Effector memory CD8-positive, alpha-beta T cell (primary cell): Measurements from ENCODE around the gene CDK6.

Source experiments
- ATAC-seq: fragments of 150-1000 bp; cut with Tn5 transposase; replicated peaks from 2 replicates; pipeline ENCODE4 v1.10.0; 2021; ENCODE audit warnings: mild to moderate bottlenecking, moderate library complexity
- DNase-seq, 3 experiments: peaks; one replicate each; pipeline ENCODE4 v3.0.0; 2021
- H3K27ac Mint-ChIP-seq, 2 donors: one replicate each; pipeline ENCODE4 v1.8.0; 2022; ENCODE audit warnings: mild to moderate bottlenecking in 2 of 2, mixed read lengths in 2 of 2, moderate library complexity in 2 of 2
- H3K27me3 Mint-ChIP-seq, 2 donors: one replicate each; pipeline ENCODE4 v1.8.0; 2022; ENCODE audit warnings: mixed read lengths in 2 of 2
- H3K36me3 Mint-ChIP-seq: one replicate; pipeline ENCODE4 v1.8.0; 2022; ENCODE audit warnings: mild to moderate bottlenecking, moderate library complexity, mixed read lengths; ENCODE audit not compliant: insufficient read depth
- H3K4me1 Mint-ChIP-seq, 2 donors: one replicate each; pipeline ENCODE4 v1.8.0; 2022; ENCODE audit warnings: low read depth in 2 of 2, mixed read lengths in 2 of 2
- H3K4me3 Mint-ChIP-seq, 2 donors: one replicate each; pipeline ENCODE4 v1.8.0; 2022; ENCODE audit warnings: mild to moderate bottlenecking in 2 of 2, mixed read lengths in 2 of 2, moderate library complexity in 2 of 2
- H3K9me3 Mint-ChIP-seq, 2 donors: one replicate each; pipeline ENCODE4 v1.8.0; 2022; ENCODE audit warnings: mixed read lengths in 2 of 2

The CDK6 gene

GRCh38 chr7:92841192-92841591, 4.8 kb upstream of the CDK6 start:
- ATAC-seq (no peak), DNase-seq (no peak)
- H3K27ac Mint-ChIP-seq: no peak overlapping the region
- H3K9me3 Mint-ChIP-seq: peaks cover 2 to 5% of the 10 kb centered on the region in 2 donors
- H3K4me3 Mint-ChIP-seq: no peak overlapping the region
- peaks cover 3% of the 10 kb centered on the region for H3K36me3 Mint-ChIP-seq
- no peaks in the 10 kb centered on the region for H3K27me3 Mint-ChIP-seq
- peaks cover 2 to 6% of the 10 kb centered on the region in 2 donors for H3K4me1 Mint-ChIP-seq

DNA sequence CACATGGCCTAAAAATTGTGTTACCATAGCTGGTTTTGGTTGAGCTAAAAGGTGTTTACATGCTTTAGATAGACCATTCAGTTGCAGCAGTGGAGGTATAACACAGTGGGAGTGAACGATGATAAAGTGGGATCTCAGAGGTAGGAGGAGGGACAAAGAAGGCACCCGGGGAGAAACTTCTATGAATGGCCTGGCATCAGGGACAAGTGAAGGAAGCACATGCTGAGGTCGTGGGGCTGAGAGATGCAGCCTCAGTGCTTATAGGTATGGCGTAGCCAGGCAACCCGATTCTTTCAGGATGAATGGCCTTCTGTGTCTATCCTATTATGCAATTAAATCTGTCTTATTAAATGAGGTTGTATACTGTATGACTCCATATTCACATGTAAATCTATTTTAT, 3.9 kb upstream of the CDK6 start:
- Mint-ChIP-seq H3K4me1 (peaks cover 4 to 9% of the 10 kb centered on the region in 2 donors), H3K27ac (no peak overlapping the region), H3K27me3 (no peaks in the 10 kb centered on the region), H3K9me3 (peaks cover 2 to 5% of the 10 kb centered on the region in 2 donors), H3K4me3 (no peak overlapping the region), H3K36me3 (peaks cover 3% of the 10 kb centered on the region)
- no peak for ATAC-seq
- DNase-seq: no peak

GRCh38 chr7:92839901-92840300, 3.5 kb upstream of the CDK6 start:
- Mint-ChIP-seq H3K27me3 (no peaks in the 10 kb centered on the region), H3K4me1 (peaks cover 4 to 11% of the 10 kb centered on the region in 2 donors), H3K36me3 (peaks cover 3% of the 10 kb centered on the region), H3K4me3 (no peak overlapping the region), H3K27ac (no peak overlapping the region), H3K9me3 (peaks cover 2 to 5% of the 10 kb centered on the region in 2 donors)
- ATAC-seq (no peak), DNase-seq (no peak)

DNA sequence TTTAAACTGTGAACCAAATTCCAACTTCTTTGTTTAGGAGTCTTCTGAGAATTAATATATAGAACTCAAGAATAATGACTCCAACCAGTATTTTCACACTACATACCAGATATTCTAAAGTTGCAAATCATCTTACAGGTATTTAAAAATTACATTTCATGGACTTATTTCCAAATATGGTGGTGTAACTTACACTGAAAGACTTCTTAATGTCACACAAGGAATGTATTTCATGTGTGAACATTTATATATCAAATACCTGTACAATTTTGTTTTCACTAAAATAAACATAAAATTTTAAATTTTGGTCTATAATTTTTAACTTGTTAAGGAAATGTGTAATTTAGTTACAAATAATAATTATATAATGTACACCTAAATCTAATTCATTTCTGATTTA, 2.6 kb upstream of the CDK6 start:
- ATAC-seq: no peak
- Mint-ChIP-seq H3K36me3 (peaks cover 7% of the 10 kb centered on the region), H3K4me1 (peaks cover 4 to 15% of the 10 kb centered on the region in 2 donors), H3K4me3 (no peak overlapping the region), H3K27ac (no peak overlapping the region), H3K9me3 (peaks cover under 1 to 4% of the 10 kb centered on the region in 2 donors), H3K27me3 (no peaks in the 10 kb centered on the region)
- DNase-seq: no peak

DNA sequence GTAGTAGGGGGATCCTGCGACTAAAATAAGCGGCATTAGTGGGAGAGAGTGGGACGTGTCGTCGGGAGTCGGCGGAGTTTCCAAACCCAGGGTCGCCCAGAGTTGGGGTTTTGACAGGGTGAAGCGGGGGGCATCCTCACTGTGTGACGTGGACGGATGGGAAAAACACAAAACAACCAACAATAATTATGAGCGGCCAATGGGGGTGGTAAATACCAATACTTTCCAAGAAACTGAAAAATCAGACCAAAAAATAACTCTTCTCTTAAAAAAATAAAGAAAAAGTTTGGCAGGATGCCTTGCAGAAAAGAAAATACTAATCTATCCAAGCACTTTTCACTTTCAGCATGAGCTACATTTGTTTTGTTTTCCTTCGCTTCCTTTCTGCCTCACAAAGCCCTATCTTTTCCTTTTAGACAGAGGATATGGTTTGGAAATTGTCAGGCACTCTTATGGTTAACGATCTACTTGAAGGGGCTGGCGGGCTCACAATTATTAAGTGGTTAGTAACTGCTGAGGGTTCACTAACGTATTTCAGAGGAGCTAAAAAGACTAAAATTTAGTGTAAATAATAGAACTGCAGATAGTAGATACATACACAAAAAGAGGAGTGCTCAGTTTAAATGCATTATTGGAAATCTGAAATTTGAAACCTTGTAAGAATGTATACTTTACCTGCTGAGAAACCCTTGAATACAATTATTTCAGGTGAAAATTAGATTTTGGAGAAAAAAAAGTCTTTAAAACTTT, 802 bp upstream of the CDK6 start:
- H3K4me1 Mint-ChIP-seq: peaks cover 17 to 30% of the 10 kb centered on the region in 2 donors
- peak overlapping the region; percentile 87 to 100 for H3K4me3 Mint-ChIP-seq
- peak overlapping the region; percentile 80 to 90 for H3K27ac Mint-ChIP-seq
- no peaks in the 10 kb centered on the region for H3K9me3 Mint-ChIP-seq
- H3K27me3 Mint-ChIP-seq: no peaks in the 10 kb centered on the region
- ATAC-seq (no peak), DNase-seq (no peak)
- H3K36me3 Mint-ChIP-seq: peaks cover 21% of the 10 kb centered on the region

GRCh38 chr7:92835851-92836488, 403 bp downstream of the CDK6 start:
- no peaks in the 10 kb centered on the region for H3K9me3 Mint-ChIP-seq
- H3K4me1 Mint-ChIP-seq: peaks cover 22 to 42% of the 10 kb centered on the region in 2 donors
- peaks cover 27% of the 10 kb centered on the region for H3K36me3 Mint-ChIP-seq
- DNase-seq (peak; percentile 26 to 33 (median 27)), ATAC-seq (peak; percentile 28)
- H3K4me3 Mint-ChIP-seq: peak overlapping the region; percentile 87 to 100
- peak overlapping the region; percentile 78 to 97 for H3K27ac Mint-ChIP-seq
- H3K27me3 Mint-ChIP-seq: no peaks in the 10 kb centered on the region

- peak overlapping the region; percentile 78 to 97 for H3K27ac Mint-ChIP-seq
- H3K36me3 Mint-ChIP-seq: peaks cover 27% of the 10 kb centered on the region
- H3K27me3 Mint-ChIP-seq: no peaks in the 10 kb centered on the region
- peaks cover 22 to 48% of the 10 kb centered on the region in 2 donors for H3K4me1 Mint-ChIP-seq
- H3K4me3 Mint-ChIP-seq: peak overlapping the region; percentile 87 to 100
- ATAC-seq (peak; percentile 11), DNase-seq (peak; percentile 29 to 37 (median 31))
- no peaks in the 10 kb centered on the region for H3K9me3 Mint-ChIP-seq
Observed at GRCh38 chr7:92835261-92835850, 1.0 kb downstream of the CDK6 start.

GRCh38 chr7:92834507-92835260, 1.7 kb downstream of the CDK6 start:
- peaks cover 24 to 55% of the 10 kb centered on the region in 2 donors for H3K4me1 Mint-ChIP-seq
- H3K9me3 Mint-ChIP-seq: no peaks in the 10 kb centered on the region
- peak overlapping the region; percentile 78 to 97 for H3K27ac Mint-ChIP-seq
- H3K27me3 Mint-ChIP-seq: no peaks in the 10 kb centered on the region
- peak overlapping the region; percentile 87 to 100 for H3K4me3 Mint-ChIP-seq
- DNase-seq: no peak
- ATAC-seq: no peak
- peaks cover 27% of the 10 kb centered on the region for H3K36me3 Mint-ChIP-seq

DNA sequence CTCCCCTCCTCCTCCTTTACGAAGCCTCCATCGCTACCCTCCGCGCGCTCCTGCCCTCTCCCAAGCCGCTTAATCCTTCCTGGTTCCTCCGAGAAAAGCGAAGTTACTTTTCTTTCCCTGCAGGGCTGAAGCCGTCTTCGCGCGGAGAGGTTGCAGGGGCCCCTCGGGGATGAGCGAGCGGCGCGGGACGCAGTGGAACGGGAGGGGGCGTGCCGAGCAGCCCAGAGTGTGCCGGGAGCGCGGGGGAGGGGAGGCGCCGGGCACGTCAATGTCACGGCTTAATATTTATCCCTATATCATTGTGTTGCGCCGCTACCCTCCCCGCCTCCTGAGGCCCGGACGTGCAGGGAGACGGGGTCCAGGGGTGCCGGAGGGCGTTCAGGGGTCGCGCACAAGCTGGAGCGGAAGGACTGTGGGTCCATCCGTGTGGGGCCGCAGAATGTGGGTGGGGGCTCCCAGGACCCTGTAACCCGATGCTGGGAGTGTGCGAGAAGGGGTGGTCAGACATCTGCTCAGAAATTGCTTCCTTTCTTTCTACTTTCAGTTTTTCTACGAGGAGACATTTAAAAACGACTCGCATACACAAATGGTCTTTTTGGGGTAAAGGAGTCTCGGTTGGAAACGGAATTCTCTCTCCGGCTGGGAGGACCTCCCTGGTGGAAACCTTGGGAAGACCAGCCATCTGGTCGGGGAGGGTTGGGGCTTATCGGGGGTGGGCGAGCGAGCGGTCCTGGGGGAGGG, 2.4 kb downstream of the CDK6 start:
- Mint-ChIP-seq H3K27ac (peak overlapping the region; percentile 78 to 97), H3K9me3 (no peaks in the 10 kb centered on the region), H3K36me3 (peaks cover 27% of the 10 kb centered on the region), H3K4me3 (peak overlapping the region; percentile 87 to 100), H3K4me1 (peaks cover 27 to 60% of the 10 kb centered on the region in 2 donors), H3K27me3 (no peaks in the 10 kb centered on the region)
- DNase-seq (peak; percentile 61 to 63 (median 61)), ATAC-seq (peak; percentile 41)

- Mint-ChIP-seq H3K27ac (peak overlapping the region; percentile 78 to 97), H3K4me3 (peak overlapping the region; percentile 87 to 100), H3K27me3 (no peaks in the 10 kb centered on the region), H3K9me3 (no peaks in the 10 kb centered on the region), H3K36me3 (peaks cover 27% of the 10 kb centered on the region), H3K4me1 (peaks cover 28 to 60% of the 10 kb centered on the region in 2 donors)
- ATAC-seq (peak; percentile 74), DNase-seq (peak; percentile 85 to 89 (median 86))
Observed at GRCh38 chr7:92833024-92833765, 3.2 kb downstream of the CDK6 start.

GRCh38 chr7:92832534-92833023, 3.8 kb downstream of the CDK6 start:
- H3K27ac Mint-ChIP-seq: peak overlapping the region; percentile 78 to 97
- no peaks in the 10 kb centered on the region for H3K9me3 Mint-ChIP-seq
- peaks cover 29 to 61% of the 10 kb centered on the region in 2 donors for H3K4me1 Mint-ChIP-seq
- DNase-seq: no peak
- ATAC-seq: peak; percentile 3
- H3K4me3 Mint-ChIP-seq: peak overlapping the region; percentile 87 to 100
- H3K36me3 Mint-ChIP-seq: peaks cover 27% of the 10 kb centered on the region
- no peaks in the 10 kb centered on the region for H3K27me3 Mint-ChIP-seq
